Esophagus squamous epithelium (tissue), 5 donors: ENCODE data around the gene FXYD6. TPM values are rescaled to one million over a fixed set of nuclear protein-coding genes. Genes with fewer than 3 reads are reported as not detected.

ENCODE experiments used
- DNase-seq: peaks from one replicate; lab custom pipeline; 2025; lab: John Stamatoyannopoulos, UW
- H3K27ac ChIP-seq, 4 donors: fragments of 200-600 bp; sonication (generic); one replicate each; pipeline ENCODE4 v1.5.1; 2016 to 2019; ENCODE audit warnings: mild to moderate bottlenecking in 1 of 4
- H3K27me3 ChIP-seq, 4 donors: fragments of 200-600 bp; sonication (generic); 1 replicate in 3 of 4; 2 replicates in 1 of 4; pipeline versions ENCODE4 v1.5.1 to v1.6.0; 2017 to 2021; ENCODE audit warnings: antibody characterized with exemption in 1 of 4
- H3K36me3 ChIP-seq, 3 donors: fragments of 200-600 bp; sonication (generic); one replicate each; pipeline ENCODE4 v1.5.1; 2016 to 2019
- H3K4me1 ChIP-seq, 3 donors: fragments of 200-600 bp; sonication (generic); one replicate each; pipeline ENCODE4 v1.5.1; 2017 to 2019
- H3K4me3 ChIP-seq, 4 donors: fragments of 200-600 bp; sonication (generic); 1 replicate in 3 of 4; 2 replicates in 1 of 4; pipeline ENCODE4 v1.5.1; 2016 to 2019; ENCODE audit warnings: mild to moderate bottlenecking in 2 of 4, moderate library complexity in 1 of 4
- H3K9me3 ChIP-seq, 3 donors: fragments of 200-600 bp; sonication (generic); one replicate each; pipeline ENCODE4 v1.5.1; 2016 to 2019
- CTCF ChIP-seq, 6 experiments: fragments of 450-650 bp in 4 of 6; fragments of 200-600 bp in 2 of 6; sonication (generic) in 2 of 6; IDR thresholded peaks; one replicate each; pipeline ENCODE4 v1.5.1; 2016 to 2019; ENCODE audit warnings: antibody characterized with exemption in 6 of 6, mild to moderate bottlenecking in 4 of 6, moderate library complexity in 4 of 6
- POLR2A ChIP-seq, 4 donors: fragments of 450-650 bp; IDR thresholded peaks; one replicate each; pipeline ENCODE4 v1.6.1; 2017; ENCODE audit warnings: antibody characterized with exemption in 4 of 4, mild to moderate bottlenecking in 4 of 4, moderate library complexity in 3 of 4
- WGBS, 2 donors: methylation state at CpG; one replicate each; pipeline ENCODE4 v1.1.5; 2018; 5-methylcytosine and 5-hydroxymethylcytosine counted together
- intact Hi-C: fragments of 100-400 bp; cut with DNase I; formaldehyde crosslinking; loops from one replicate; pipeline ENCODE4 v1.15.0; 2022
- total RNA-seq, 4 donors: library from RNA; depleted of rRNA; stranded (reverse); fragments of >200 nt; gene quantifications; one replicate each; pipeline ENCODE4 v1.1.0, GENCODE V29; 2016
- donor health status: DM: yes; HTN: yes; CAD: no.

The FXYD6 gene
- total RNA-seq, 4 donors from 2014 or later = 0.61 to 27.7 (median 2.1) TPM

GRCh38 chr11:117817368-117818040 is 59.0 kb downstream of the FXYD6 start:
- H3K27ac ChIP-seq = peak overlapping the region; percentile 55 to 83 (median 71)
- 10 to 14% methylated on average over 17 to 18 of the region's 19 CpGs for WGBS, 2 donors
- H3K27me3 ChIP-seq = no peaks in the 10 kb centered on the region
- DNase-seq = no peak
- intact Hi-C loops = loop anchor here (10.0 kb wide), 1 partner anchor 393 kb away; no protein-coding TSS in a partner anchor
- H3K4me3 ChIP-seq = peak overlapping the region in 2 of 4 donors; percentile 23 to 50
- peaks cover 17 to 52% (median 30%) of the 10 kb centered on the region in 3 donors for H3K4me1 ChIP-seq
- TF ChIP-seq POLR2A (IDR thresholded peaks at IDR 0.05) (no peak), CTCF (IDR thresholded peaks at IDR 0.05) (peak; percentile 98 to 100 (median 99))
- H3K36me3 ChIP-seq = no peaks in the 10 kb centered on the region
- no peaks in the 10 kb centered on the region for H3K9me3 ChIP-seq

- DNase-seq = no peak
- Histone ChIP-seq H3K4me3 (peak overlapping the region in 2 of 4 donors; percentile 23 to 50), H3K27ac (peak overlapping the region; percentile 55 to 83 (median 71))
Observed at GRCh38 chr11:117816846-117817367, 59.6 kb downstream of the FXYD6 start.

GRCh38 chr11:117816151-117816741 is 60.2 kb downstream of the FXYD6 start:
- no peak for DNase-seq
- Histone ChIP-seq H3K36me3 (no peaks in the 10 kb centered on the region), H3K27ac (peak overlapping the region; percentile 55 to 83 (median 71)), H3K4me1 (peaks cover 17 to 45% (median 30%) of the 10 kb centered on the region in 3 donors), H3K27me3 (no peaks in the 10 kb centered on the region), H3K9me3 (no peaks in the 10 kb centered on the region), H3K4me3 (peak overlapping the region in 1 of 4 donors; percentile 50)
- intact Hi-C loops = loop anchor here (10.0 kb wide), 1 partner anchor 391 kb away; no protein-coding TSS in a partner anchor
- TF ChIP-seq POLR2A (IDR thresholded peaks at IDR 0.05) (no peak), CTCF (IDR thresholded peaks at IDR 0.05) (no peak)
- 50 to 82% methylated on average over 4 to 9 of the region's 20 CpGs for WGBS, 2 donors

More at GRCh38 chr11:117816846-117817367, 59.6 kb downstream of the FXYD6 start:
- peaks cover 17 to 46% (median 30%) of the 10 kb centered on the region in 3 donors for H3K4me1 ChIP-seq
- intact Hi-C loops = loop anchor here (10.0 kb wide), 1 partner anchor 392 kb away; no protein-coding TSS in a partner anchor
- TF ChIP-seq POLR2A (IDR thresholded peaks at IDR 0.05) (no peak), CTCF (IDR thresholded peaks at IDR 0.05) (no peak)
- H3K27me3 ChIP-seq = no peaks in the 10 kb centered on the region
- WGBS, 2 donors = 70 to 89% methylated on average over 2 to 3 of the region's 5 CpGs
- H3K9me3 ChIP-seq = no peaks in the 10 kb centered on the region
- no peaks in the 10 kb centered on the region for H3K36me3 ChIP-seq

GRCh38 chr11:117815262-117815803 is 61.1 kb downstream of the FXYD6 start:
- TF ChIP-seq CTCF (IDR thresholded peaks at IDR 0.05) (no peak), POLR2A (IDR thresholded peaks at IDR 0.05) (no peak)
- Histone ChIP-seq H3K27me3 (no peaks in the 10 kb centered on the region), H3K36me3 (no peaks in the 10 kb centered on the region), H3K4me1 (peaks cover 17 to 45% (median 30%) of the 10 kb centered on the region in 3 donors), H3K4me3 (peak overlapping the region in 1 of 4 donors; percentile 16), H3K9me3 (no peaks in the 10 kb centered on the region), H3K27ac (peak overlapping the region; percentile 55 to 83 (median 71))
- intact Hi-C loops = loop anchor here (10.0 kb wide), 1 partner anchor 391 kb away; no protein-coding TSS in a partner anchor
- 59 to 60% methylated on average over 2 to 7 of the region's 7 CpGs for WGBS, 2 donors
- peak; percentile 37 for DNase-seq
